Transverse colon (tissue), 4 donors: ENCODE measurements around the gene PNKP. TPM values are rescaled to one million over a fixed set of nuclear protein-coding genes. Genes with fewer than 3 reads are reported as not detected.
A peak's percentile ranks its signal among the peaks of the same experiment; 100 is the strongest.

Experiments used
- DNase-seq: peaks from one replicate; pipeline ENCODE4 v3.0.0-alpha.2; 2019
- H3K27ac ChIP-seq, 4 donors: fragments of 200-600 bp; sonication (generic); 2 replicates each; pipeline ENCODE4 v1.5.1; 2016 to 2018; ENCODE audit warnings: inconsistent platforms in 4 of 4
- H3K27me3 ChIP-seq: fragments of 200-600 bp; sonication (generic); 2 replicates; pipeline ENCODE4 v1.5.1; 2017; ENCODE audit warnings: inconsistent platforms
- H3K36me3 ChIP-seq, 4 donors: fragments of 200-600 bp; sonication (generic); 2 replicates each; pipeline ENCODE4 v1.5.1; 2017 to 2019; ENCODE audit warnings: inconsistent platforms in 4 of 4
- H3K4me1 ChIP-seq, 4 donors: fragments of 200-600 bp; sonication (generic); 2 replicates each; pipeline ENCODE4 v1.5.1; 2017 to 2020; ENCODE audit warnings: inconsistent platforms in 4 of 4
- H3K4me3 ChIP-seq, 4 donors: fragments of 200-600 bp; sonication (generic); 1 replicate in 1 of 4; 2 replicates in 3 of 4; pipeline versions ENCODE4 v1.5.1 to v1.6.1; 2017 to 2019; ENCODE audit warnings: inconsistent platforms in 4 of 4
- H3K9me3 ChIP-seq, 2 donors: fragments of 200-600 bp; sonication (generic); 2 replicates each; pipeline ENCODE4 v1.5.1; 2017 to 2019; ENCODE audit warnings: inconsistent platforms in 2 of 2
- CTCF ChIP-seq, 5 experiments: fragments of 200-600 bp in 3 of 5; fragments of 450-650 bp in 2 of 5; sonication (generic) in 3 of 5; IDR thresholded peaks; 1 replicate in 2 of 5; 2 replicates in 3 of 5; pipeline ENCODE4 v1.5.1; 2016 to 2017; ENCODE audit warnings: antibody characterized with exemption in 5 of 5, inconsistent platforms in 3 of 5, mild to moderate bottlenecking in 2 of 5, moderate library complexity in 1 of 5
- EP300 ChIP-seq: sonication (generic); formaldehyde crosslinking; IDR thresholded peaks from one replicate; pipeline ENCODE4 v1.6.1; 2017; ENCODE audit warnings: antibody characterized with exemption, low read depth
- POLR2A ChIP-seq: fragments of 450-650 bp; IDR thresholded peaks from one replicate; pipeline ENCODE4 v1.6.1; 2016; ENCODE audit warnings: antibody characterized with exemption, mild to moderate bottlenecking, moderate library complexity
- POLR2AphosphoS5 ChIP-seq, 3 donors: sonication (generic); formaldehyde crosslinking; IDR thresholded peaks; one replicate each; pipeline ENCODE4 v1.6.1; 2016; ENCODE audit warnings: antibody characterized with exemption in 3 of 3
- WGBS, 2 donors: methylation state at CpG; one replicate each; pipeline ENCODE4 v1.1.5; 2018; ENCODE audit warnings: low coverage in 1 of 2; 5-methylcytosine and 5-hydroxymethylcytosine counted together
- in situ Hi-C, 4 donors: fragments of 200-750 bp; cut with MboI; loops; one replicate each; pipeline versions ENCODE4 v1.15.0 to v1.15.1; 2017; ENCODE audit warnings: low sequenced_read_pairs in 3 of 4, low pct_ligation_motif_present in 1 of 4, low pct_unique_long_range_greater_than_20kb in 1 of 4
- intact Hi-C: fragments of 100-400 bp; cut with DNase I; formaldehyde crosslinking; loops from one replicate; pipeline ENCODE4 v1.15.1; 2023; ENCODE audit warnings: low total_unique reads
- total RNA-seq, 4 donors: library from RNA; depleted of rRNA; stranded (reverse); fragments of >200 nt; gene quantifications; one replicate each; pipeline ENCODE4 v1.1.0, GENCODE V29; 2016

The PNKP gene
- total RNA-seq, 4 donors from 2014 or later: 60.8 to 128 (median 99.6) TPM

GRCh38 chr19:49875177-49875576 is 7.8 kb upstream of the PNKP start:
- Histone ChIP-seq H3K4me3 (peak overlapping the region in 2 of 4 donors; percentile 91 to 98), H3K27me3 (no peaks in the 10 kb centered on the region), H3K27ac (peak overlapping the region; percentile 96 to 99 (median 98)), H3K4me1 (peaks cover 17 to 32% (median 25%) of the 10 kb centered on the region in 4 donors), H3K36me3 (peaks cover 0 to 2% (median under 1%) of the 10 kb centered on the region in 4 donors), H3K9me3 (no peaks in the 10 kb centered on the region)
- in situ Hi-C loops: no loop called here
- WGBS, 2 donors: 86% methylated on average over 4 of the region's 4 CpGs; no CpG with 5 or more reads in 1 of the 2 donors
- DNase-seq: no peak
- no peak for TF ChIP-seq POLR2AphosphoS5 (IDR thresholded peaks at IDR 0.05)
- no peak for TF ChIP-seq EP300
- TF ChIP-seq CTCF (IDR thresholded peaks at IDR 0.05): no peak
- TF ChIP-seq POLR2A: no peak
- intact Hi-C loops: no loop called here

- H3K4me3 ChIP-seq: no peak overlapping the region
- H3K36me3 ChIP-seq: no peaks in the 10 kb centered on the region
- H3K27ac ChIP-seq: peak overlapping the region in 1 of 4 donors; percentile 98
- no peak for DNase-seq
- H3K9me3 ChIP-seq: no peaks in the 10 kb centered on the region
- peaks cover 20 to 36% (median 29%) of the 10 kb centered on the region in 4 donors for H3K4me1 ChIP-seq
- intact Hi-C loops (no loop called here), in situ Hi-C loops (loop anchor here in 1 of 4 donors (25.0 kb wide), 1 partner anchor 387 kb away; the partner anchor contains the start of genes RPL13A and RPS11)
- no peaks in the 10 kb centered on the region for H3K27me3 ChIP-seq
- WGBS, 2 donors: 87% methylated on average over 11 of the region's 11 CpGs; no CpG with 5 or more reads in 1 of the 2 donors
- TF ChIP-seq POLR2A (no peak), EP300 (no peak), POLR2AphosphoS5 (IDR thresholded peaks at IDR 0.05) (no peak), CTCF (IDR thresholded peaks at IDR 0.05) (no peak)
Measured at GRCh38 chr19:49874503-49875157, 7.3 kb upstream of the PNKP start.

GRCh38 chr19:49873834-49874233 is 6.5 kb upstream of the PNKP start:
- no peak for TF ChIP-seq POLR2A
- TF ChIP-seq EP300: no peak
- no peak for TF ChIP-seq POLR2AphosphoS5 (IDR thresholded peaks at IDR 0.05)
- TF ChIP-seq CTCF (IDR thresholded peaks at IDR 0.05): no peak
- Histone ChIP-seq H3K4me3 (no peak overlapping the region), H3K9me3 (no peaks in the 10 kb centered on the region), H3K27me3 (no peaks in the 10 kb centered on the region), H3K27ac (no peak overlapping the region), H3K36me3 (no peaks in the 10 kb centered on the region), H3K4me1 (peaks cover 22 to 38% (median 31%) of the 10 kb centered on the region in 4 donors)
- WGBS, 2 donors: 93% methylated on average over 10 of the region's 10 CpGs; no CpG with 5 or more reads in 1 of the 2 donors
- intact Hi-C loops (no loop called here), in situ Hi-C loops (loop anchor here in 1 of 4 donors (25.0 kb wide), 1 partner anchor 387 kb away; the partner anchor contains the start of genes RPL13A and RPS11)
- DNase-seq: no peak

- WGBS, 2 donors: 88% methylated on average over 12 of the region's 29 CpGs; no CpG with 5 or more reads in 1 of the 2 donors
- Histone ChIP-seq H3K36me3 (no peaks in the 10 kb centered on the region), H3K27me3 (no peaks in the 10 kb centered on the region), H3K27ac (no peak overlapping the region), H3K4me1 (peaks cover 19 to 39% (median 32%) of the 10 kb centered on the region in 4 donors), H3K4me3 (no peak overlapping the region), H3K9me3 (no peaks in the 10 kb centered on the region)
- no peak for DNase-seq
- intact Hi-C loops: no loop called here
- in situ Hi-C loops: loop anchor here in 1 of 4 donors (25.0 kb wide), 1 partner anchor 386 kb away; the partner anchor contains the start of genes RPL13A and RPS11
- TF ChIP-seq POLR2AphosphoS5 (IDR thresholded peaks at IDR 0.05): no peak
- TF ChIP-seq CTCF (IDR thresholded peaks at IDR 0.05): no peak
- no peak for TF ChIP-seq POLR2A
- no peak for TF ChIP-seq EP300
Measured at GRCh38 chr19:49873129-49873521, 5.7 kb upstream of the PNKP start.
